Measurements from ENCODE around the gene IL13. TPM values are rescaled to one million over a fixed set of nuclear protein-coding genes. Genes with fewer than 3 reads are reported as not detected.

The IL13 gene
- total RNA-seq, 1 donor from 2014 or later, result not detected

DNA sequence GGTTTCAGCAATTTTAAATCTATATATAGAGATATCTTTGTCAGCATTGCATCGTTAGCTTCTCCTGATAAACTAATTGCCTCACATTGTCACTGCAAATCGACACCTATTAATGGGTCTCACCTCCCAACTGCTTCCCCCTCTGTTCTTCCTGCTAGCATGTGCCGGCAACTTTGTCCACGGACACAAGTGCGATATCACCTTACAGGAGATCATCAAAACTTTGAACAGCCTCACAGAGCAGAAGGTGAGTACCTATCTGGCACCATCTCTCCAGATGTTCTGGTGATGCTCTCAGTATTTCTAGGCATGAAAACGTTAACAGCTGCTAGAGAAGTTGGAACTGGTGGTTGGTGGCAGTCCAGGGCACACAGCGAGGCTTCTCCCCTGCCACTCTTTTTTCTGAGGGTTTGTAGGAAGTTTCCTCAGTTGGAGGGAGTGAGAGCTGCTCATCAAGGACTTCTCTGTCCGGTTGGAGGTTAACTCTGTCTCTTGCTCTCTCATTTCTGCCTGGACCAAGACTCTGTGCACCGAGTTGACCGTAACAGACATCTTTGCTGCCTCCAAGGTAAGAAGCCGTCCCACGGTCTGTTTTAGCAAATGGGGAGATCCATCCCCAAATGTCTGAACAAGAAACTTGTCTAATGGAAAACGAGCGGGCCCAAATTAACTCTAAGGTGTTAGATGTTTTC is 16.1 kb downstream of the IL13 start, which contains the start of gene IL4:
Gene IL4 (plus strand): TSS at position 51 of the 692 bp plus-strand sequence. CDS start 62 bp downstream, at position 113.
- peaks cover 22% of the 10 kb centered on the region for H3K27me3 Mint-ChIP-seq
- no peak within 1 kb of the TSS for H3K27ac Mint-ChIP-seq
- no peaks in the 10 kb centered on the region for H3K9me3 Mint-ChIP-seq (ENCODE audit: low read depth)
- peaks cover 2% of the 10 kb centered on the region for H3K4me1 Mint-ChIP-seq (ENCODE audit: low read depth)
- no peaks in the 10 kb centered on the region for H3K36me3 Mint-ChIP-seq (ENCODE audit: insufficient read depth)
- no peak for DNase-seq (ENCODE audit: low spot score, unreplicated experiment)
- H3K4me3 Mint-ChIP-seq (ENCODE audit: low read depth), result no peak within 1 kb of the TSS
- TF ChIP-seq, protein P1, sequence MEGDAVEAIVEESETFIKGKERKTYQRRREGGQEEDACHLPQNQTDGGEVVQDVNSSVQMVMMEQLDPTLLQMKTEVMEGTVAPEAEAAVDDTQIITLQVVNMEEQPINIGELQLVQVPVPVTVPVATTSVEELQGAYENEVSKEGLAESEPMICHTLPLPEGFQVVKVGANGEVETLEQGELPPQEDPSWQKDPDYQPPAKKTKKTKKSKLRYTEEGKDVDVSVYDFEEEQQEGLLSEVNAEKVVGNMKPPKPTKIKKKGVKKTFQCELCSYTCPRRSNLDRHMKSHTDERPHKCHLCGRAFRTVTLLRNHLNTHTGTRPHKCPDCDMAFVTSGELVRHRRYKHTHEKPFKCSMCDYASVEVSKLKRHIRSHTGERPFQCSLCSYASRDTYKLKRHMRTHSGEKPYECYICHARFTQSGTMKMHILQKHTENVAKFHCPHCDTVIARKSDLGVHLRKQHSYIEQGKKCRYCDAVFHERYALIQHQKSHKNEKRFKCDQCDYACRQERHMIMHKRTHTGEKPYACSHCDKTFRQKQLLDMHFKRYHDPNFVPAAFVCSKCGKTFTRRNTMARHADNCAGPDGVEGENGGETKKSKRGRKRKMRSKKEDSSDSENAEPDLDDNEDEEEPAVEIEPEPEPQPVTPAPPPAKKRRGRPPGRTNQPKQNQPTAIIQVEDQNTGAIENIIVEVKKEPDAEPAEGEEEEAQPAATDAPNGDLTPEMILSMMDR (IDR thresholded peaks at IDR 0.05; ENCODE audit: unreplicated experiment), result no peak

DNA sequence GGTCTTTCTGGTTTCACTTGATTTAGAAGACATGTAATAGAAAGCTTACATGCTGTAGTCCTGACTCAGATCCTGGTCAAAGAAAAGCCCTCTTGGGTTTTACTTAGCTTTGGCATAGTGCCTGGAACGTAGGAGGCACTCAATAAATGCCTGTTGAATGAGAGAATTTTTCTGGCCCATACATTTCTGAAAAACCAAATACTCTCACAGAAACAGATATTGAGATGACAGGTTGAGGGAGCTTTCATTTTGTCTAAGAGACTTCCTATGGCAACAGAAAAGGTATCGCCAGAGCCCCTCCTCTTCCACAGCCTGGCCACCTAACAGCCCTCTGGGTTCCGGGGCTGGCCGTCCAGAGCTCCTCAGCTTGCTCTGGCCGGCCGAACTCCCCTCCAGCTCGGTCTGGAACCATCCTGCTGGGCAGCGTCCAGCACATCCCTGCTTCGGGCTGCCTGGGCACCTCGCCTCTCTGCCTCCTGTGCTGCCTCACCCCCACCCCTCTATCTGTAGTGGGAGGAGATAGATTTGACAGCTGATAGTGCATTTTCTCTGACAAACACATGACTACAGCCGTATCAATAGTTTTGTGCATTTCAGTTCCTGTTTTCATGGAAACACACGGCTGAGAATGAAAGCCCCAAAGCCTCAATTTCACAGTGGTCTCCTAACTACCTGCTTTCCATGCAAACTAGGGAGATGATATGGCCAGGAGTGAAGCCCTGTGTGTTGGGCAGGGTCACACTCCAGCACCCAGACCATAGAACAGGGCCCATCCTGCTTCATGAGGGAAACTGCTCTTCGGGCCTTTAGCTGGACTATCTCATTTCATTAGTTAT is 16.9 kb downstream of the IL13 start:
- Mint-ChIP-seq H3K4me3 (ENCODE audit: low read depth) (no peak overlapping the region), H3K27me3 (peaks cover 22% of the 10 kb centered on the region), H3K9me3 (ENCODE audit: low read depth) (no peaks in the 10 kb centered on the region), H3K36me3 (ENCODE audit: insufficient read depth) (no peaks in the 10 kb centered on the region), H3K27ac (no peak overlapping the region), H3K4me1 (ENCODE audit: low read depth) (peaks cover 2% of the 10 kb centered on the region)
- TF ChIP-seq, protein P1 (IDR thresholded peaks at IDR 0.05; ENCODE audit: unreplicated experiment), result no peak
- no peak for DNase-seq (ENCODE audit: low spot score, unreplicated experiment)

- no peaks in the 10 kb centered on the region for H3K36me3 Mint-ChIP-seq (ENCODE audit: insufficient read depth)
- no peaks in the 10 kb centered on the region for H3K9me3 Mint-ChIP-seq (ENCODE audit: low read depth)
- no peak overlapping the region for H3K27ac Mint-ChIP-seq
- TF ChIP-seq, protein P1 (IDR thresholded peaks at IDR 0.05; ENCODE audit: unreplicated experiment), result no peak
- DNase-seq (ENCODE audit: low spot score, unreplicated experiment), result no peak
- no peak overlapping the region for H3K4me3 Mint-ChIP-seq (ENCODE audit: low read depth)
- H3K4me1 Mint-ChIP-seq (ENCODE audit: low read depth), result peaks cover 2% of the 10 kb centered on the region
- H3K27me3 Mint-ChIP-seq, result peaks cover 19% of the 10 kb centered on the region
These were observed 18.1 kb downstream of the IL13 start for GRCh38 chr5:132675936-132676689.

GRCh38 chr5:132677191-132677590 is 19.2 kb downstream of the IL13 start:
- TF ChIP-seq, protein P1 (IDR thresholded peaks at IDR 0.05; ENCODE audit: unreplicated experiment), result peak; percentile 13
- H3K27ac Mint-ChIP-seq, result no peak overlapping the region
- H3K4me1 Mint-ChIP-seq (ENCODE audit: low read depth), result peaks cover 2% of the 10 kb centered on the region
- H3K36me3 Mint-ChIP-seq (ENCODE audit: insufficient read depth), result no peaks in the 10 kb centered on the region
- H3K9me3 Mint-ChIP-seq (ENCODE audit: low read depth), result no peaks in the 10 kb centered on the region
- no peak overlapping the region for H3K4me3 Mint-ChIP-seq (ENCODE audit: low read depth)
- H3K27me3 Mint-ChIP-seq, result peaks cover 19% of the 10 kb centered on the region
- DNase-seq (ENCODE audit: low spot score, unreplicated experiment), result no peak
